Stimulated activated CD4-positive, alpha-beta T cell treated with anti-CD3 and anti-CD28 coated beads, Interleukin-4, amount 100 ng/mL, for 1 hour (primary cell): Measurements from ENCODE around the gene APOL1.
"Not testable (repeated sequence)": the region's sequence is repeated elsewhere in the genome, so short reads cannot be mapped to it uniquely, and the experiment has no call there.

Experiments
- DNase-seq: peaks from one replicate; pipeline ENCODE4 v3.0.0-alpha.2; 2020

APOL1 gene

DNA sequence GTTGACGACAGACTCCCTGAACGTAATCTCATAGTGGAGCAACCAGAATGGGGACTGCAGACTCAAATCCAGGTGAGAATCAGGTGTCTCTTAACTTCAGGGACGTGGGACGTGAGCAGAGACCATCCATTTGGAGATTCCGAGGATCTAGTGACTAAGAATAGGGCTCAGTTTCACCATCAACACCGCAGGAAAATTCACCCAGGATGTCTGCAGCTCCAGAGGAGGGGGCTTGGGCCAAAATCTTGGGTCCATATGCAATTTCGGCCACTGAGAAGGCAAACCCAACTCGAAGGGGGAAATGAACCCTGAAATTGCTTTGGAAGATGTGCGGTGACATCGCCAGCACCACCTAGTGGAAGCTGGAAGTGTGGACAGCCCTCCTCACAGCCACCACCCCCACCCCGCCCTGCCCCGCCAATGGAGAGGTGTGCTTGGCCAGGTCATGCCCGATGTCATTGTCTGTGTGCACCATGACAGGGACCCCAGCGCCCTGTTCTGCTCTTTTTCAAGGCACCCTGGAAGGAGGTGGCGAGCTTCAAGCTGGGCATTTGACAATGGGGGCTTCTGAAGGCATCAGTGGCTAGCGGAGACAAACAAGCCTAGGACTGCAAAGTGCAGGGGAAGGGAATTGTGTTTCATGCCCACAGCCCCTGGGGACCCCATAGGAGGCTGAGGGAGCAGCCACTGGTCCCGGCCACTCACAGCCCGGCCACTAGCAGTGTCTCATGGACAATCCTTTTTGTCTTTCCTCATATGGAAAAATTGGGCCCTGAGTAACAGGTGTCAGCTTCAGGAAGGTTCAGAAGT lies 24.8 kb downstream of the APOL1 start:
- peak; percentile 67 for DNase-seq

DNA sequence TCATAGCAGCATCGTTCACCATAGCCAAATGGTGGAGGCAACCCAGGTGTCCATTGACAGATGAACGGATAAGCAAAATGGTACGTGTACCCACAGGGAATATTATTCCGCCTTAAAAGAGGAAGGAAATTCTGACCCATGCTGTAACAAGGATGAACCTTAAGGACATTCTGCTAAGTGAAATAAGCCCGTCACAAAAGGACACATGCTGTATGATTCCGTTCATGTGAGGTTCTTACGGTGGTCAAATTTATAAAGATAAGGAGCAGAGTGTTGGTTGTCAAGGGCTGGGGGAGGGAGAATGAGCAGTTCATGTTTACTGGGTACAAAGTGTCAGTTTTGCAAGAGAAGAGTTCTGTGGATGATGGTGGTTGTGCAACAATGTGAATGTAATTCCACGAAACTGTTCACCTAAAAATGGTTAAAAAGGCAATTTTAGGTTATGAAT lies 26.3 kb downstream of the APOL1 start:
- no peak for DNase-seq

DNA sequence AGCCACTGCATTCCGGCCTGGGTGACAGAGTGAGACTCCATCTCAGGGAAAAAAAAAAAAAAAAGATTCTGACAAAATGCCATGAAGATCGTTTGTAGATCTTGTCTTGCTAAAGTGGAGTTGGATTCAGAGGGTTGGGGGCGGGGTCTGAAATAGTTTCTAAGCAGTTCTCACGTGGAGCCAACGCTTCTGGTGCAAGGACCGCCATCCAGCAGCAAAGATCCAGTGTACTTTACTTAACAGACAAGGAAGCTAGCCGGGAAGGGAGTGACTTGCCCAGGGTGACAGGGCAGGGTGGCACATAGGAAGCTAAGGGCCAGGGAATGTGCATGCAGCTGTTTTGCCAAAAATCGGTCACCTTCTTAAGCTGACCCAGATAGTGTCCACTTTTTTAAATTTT lies 27.4 kb downstream of the APOL1 start:
- no peak for DNase-seq

DNA sequence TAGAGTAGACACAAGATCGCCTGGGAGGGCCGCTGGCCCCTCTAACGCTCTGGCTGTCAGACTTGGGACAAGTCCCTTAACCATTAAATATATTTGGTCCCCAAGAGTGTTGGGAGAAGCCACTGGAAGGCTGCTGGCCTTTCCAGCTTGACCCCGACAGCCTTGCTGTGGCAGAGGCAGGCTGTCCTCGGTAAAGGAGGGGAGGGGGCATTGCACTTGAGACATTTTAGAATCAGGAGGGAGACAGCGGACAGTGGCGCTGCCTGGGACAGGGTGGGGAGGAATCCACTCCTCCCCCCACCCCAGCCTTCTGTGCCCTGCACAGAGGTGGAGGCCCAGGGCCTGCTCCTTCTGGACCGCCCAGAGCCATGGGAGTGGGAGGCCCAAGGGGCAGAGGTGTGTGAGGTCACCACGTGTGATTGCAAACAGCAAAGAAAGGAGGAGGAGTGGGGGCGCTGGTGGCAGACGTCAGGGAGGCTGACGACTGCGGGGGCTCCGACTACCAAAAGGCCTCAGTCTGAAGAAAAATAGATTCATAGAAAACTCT lies 28.9 kb downstream of the APOL1 start:
- no peak for DNase-seq

DNA sequence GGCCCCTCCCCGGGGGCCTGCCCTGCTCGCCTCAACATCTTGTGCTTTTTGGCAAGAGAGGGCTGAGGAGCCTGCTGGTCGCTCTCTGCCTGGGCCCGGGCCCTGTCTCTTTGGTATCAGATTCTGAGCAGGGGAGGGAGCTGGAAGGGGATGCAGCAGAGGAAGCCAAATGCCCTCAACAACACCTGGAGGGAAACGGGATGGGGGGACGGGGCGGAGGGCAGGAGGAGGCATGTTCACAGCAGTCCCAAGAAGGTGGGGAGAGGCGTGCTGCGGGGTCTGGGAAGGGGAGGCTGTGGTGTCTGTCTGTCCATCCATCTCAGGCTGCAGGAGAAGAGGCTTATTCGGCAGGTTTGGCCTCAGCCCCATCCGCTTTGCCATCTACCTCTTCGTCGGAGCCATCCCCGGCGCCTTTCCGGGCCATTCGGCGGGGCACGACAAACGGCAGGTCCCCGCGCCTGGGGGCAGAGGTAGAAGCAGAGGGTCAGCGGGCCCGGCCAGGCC lies 29.4 kb downstream of the APOL1 start:
- no peak for DNase-seq

DNA sequence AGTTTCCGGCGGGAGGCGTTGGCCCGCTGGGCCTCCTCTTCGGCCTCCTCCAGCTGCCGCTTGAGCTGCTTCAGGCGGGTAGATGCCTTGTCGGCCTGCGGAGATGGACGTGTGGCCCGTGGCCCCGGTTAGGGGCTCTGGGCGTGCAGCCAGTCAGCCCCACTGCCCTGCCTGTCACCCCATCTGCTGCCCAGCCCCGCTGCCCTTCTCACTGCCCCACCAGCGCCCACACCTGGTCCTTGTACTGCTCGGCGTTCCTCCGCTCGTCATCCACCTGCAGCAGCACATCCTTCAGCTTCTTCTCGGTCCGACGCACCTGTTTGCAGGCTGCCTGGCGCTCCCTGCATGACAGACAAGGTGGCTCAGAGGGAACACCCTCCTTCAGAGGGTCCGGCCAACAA lies 31.2 kb downstream of the APOL1 start:
- no peak for DNase-seq

DNA sequence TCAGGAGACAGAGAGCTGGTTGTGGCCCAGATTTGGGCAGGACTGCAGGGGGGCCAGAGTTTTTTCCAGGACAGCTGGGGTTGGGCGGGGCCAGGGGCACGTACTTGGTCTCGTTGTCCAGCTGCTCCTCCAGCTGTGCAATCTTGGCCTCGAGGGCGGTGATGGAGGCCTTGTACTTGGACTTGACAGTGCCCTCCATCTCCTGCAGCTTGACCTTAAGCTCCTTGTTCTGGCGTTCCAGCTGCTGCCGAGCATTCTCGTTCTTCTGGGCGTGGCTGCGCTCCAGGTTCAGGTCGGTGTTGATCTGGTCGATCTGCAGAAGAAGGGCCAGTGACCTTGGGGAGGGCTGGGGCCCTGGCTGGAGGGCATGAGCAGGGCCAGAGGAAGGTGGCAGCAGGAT lies 32.1 kb downstream of the APOL1 start:
- DNase-seq = no peak

DNA sequence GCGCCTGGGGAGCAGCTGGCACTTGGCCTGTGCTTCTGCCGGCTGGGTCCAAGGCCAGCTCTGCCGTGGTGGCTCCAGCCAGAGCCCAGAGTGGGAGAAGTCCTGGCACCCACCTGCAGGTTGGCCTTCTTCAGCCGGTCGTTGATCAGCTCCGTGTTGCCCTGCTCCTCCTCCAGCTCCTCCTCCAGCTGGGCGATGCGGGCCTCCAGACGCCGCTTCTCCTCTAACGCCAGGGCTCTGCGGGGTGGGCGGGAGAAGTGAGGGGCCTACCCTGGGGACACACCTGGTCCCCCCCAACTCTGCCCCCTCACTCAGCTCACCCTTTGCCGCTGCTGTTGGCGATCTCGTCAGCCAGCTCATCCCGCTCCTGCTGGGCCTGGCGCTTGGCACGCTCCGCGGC lies 32.6 kb downstream of the APOL1 start:
- no peak for DNase-seq

DNA sequence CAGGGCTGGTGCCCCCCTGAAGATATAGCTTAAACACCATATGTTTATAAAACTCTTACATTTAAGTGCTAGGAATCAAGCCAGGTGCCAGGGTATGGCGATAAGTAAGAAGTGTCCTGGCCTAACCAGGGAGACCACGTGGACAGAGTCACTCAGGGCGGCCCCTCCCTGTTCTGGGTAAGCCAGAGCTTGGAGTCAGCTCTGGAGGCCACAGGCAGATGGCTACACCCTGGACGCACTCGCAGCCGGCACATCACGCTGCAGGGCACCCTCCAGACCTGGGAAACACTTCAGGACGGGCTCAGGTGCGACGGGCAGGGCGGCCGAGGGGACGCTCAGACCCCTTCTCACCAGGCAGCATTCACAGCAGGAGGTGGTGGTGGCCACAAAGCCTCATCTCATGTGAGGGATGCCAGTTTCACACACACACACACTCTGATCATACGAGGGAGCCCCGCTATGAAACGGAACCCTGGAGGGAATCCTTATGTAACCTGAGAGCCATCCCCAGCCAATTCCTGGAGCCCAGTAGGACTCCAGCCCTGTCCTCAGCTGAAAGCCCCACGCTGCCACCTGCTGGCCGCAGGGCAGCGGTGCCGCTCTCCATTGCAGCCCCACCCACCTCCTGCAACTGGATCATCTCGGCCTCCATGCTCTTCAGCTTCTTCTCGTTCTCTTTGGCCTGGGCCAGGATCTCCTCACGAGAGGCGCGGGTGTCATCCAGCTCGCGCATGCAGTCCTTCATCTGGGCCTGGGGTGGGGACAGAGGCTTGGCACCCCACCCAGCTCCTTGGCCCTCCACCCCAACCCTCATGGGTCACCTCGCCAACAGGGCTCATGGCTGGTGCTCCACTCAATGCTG lies 33.4 kb downstream of the APOL1 start:
- peak; percentile 74 for DNase-seq

DNA sequence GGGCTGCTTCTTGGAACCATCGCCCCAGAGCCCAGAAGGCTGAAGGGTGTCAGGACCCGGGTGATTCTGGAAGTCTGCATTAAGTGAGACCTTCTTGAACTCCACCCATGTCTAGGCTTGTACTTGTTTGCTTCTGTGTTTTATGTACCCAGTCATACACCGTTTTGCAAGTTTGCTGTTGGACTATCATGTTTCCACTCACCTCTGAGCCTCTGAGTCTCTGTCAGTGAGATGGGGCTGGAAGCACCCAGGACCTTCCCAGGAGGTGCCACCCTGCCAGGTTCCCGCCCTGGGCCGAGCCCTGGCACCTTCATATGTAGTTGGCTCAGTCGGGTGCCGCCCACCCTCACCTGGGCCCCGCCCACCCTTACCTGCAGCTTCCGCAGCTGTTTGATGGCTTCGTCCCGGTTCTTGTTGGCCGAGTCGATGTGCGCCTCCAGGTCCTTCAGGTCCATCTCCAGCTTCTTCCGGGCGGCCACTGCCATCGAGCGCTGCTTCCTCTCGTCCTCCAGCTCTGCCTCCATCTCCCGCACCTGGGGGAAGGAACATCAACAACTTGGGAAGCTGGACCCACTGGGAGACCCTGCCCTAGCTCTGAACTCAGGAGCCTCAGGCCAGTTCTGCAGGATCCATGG lies 35.1 kb downstream of the APOL1 start:
- DNase-seq = no peak

DNA sequence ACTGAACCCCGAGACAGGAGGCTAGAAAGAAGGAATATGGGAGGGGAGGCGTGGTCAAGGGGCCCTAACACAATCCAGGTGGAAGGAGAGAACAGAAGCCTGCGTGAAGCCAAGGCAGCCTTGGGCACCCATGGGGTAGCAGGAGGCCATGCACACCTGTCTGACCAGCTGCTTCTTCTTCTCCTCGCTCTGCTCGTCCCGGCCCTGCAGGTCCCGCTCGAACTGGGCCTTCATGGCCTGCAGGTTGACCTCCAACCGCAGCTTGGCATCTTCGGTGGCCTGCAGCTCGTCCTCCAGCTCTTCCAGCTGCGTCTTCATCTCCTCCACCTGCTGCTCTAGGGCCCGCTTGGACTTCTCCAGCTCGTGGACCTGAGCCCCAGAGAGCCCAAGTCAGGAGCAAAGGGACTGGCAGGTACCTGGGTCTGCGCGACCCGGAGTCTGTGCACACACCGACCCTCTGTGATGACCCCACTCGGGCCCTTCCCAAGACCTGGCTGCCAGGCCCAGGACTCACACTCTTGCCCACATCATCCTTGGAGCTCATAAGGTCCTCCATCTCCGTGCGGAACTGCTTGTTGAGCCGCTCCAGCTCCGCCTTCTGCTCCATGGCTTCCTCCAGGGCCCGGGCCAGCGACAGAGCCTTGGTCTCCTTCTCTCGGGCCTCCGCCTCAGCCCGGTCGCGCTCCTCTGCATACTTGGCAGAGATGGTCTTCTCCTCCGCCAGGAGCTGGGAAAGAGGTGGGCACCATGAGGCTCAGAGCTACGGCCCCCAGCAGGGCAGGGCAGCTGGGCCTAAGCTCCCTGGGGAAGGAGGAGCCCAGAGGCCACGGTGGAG lies 35.9 kb downstream of the APOL1 start:
- DNase-seq = no peak

DNA sequence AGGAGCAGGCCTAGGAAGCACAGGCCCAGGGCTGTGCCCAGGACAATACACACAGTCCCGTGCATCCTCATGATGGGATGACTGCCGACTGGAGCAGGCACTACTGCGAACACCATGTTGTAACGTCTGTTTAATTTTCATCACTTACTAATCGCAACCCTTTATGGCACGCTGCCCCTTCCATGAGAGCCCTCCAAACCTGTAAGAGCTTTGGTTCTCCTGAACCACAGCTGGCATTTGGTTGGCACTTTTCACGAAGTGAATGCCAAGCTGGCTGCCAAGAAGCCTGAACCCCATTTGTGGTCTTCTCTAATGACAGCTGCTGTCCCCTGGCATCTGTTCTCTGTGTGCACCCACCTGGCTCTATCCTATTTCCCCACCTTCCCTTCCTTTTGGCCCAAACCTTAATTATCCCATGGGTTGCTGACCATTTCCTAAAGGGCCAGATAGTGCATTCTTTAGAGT lies 36.5 kb downstream of the APOL1 start:
- no peak for DNase-seq

DNA sequence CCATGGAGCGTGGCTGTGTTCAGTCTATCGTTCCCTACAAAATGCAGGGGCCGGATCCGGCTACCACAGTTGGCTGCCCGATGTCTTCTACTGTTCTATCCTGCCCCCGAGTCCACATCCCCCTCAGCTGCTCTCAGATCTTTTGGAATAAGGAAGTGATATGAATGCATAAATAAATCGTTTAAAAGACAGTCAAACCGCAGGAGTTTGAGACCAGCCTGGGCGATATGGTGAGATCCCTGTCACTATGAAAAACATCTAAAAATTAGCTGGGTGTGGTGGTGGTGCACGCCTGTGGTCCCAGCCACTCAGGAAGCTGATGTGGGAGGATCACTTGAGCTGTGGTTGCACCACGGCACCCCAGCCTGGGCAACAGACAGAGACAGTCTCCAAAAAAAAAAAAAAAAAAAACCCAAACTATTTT lies 37.0 kb downstream of the APOL1 start:
- DNase-seq = not testable (repeated sequence)

DNA sequence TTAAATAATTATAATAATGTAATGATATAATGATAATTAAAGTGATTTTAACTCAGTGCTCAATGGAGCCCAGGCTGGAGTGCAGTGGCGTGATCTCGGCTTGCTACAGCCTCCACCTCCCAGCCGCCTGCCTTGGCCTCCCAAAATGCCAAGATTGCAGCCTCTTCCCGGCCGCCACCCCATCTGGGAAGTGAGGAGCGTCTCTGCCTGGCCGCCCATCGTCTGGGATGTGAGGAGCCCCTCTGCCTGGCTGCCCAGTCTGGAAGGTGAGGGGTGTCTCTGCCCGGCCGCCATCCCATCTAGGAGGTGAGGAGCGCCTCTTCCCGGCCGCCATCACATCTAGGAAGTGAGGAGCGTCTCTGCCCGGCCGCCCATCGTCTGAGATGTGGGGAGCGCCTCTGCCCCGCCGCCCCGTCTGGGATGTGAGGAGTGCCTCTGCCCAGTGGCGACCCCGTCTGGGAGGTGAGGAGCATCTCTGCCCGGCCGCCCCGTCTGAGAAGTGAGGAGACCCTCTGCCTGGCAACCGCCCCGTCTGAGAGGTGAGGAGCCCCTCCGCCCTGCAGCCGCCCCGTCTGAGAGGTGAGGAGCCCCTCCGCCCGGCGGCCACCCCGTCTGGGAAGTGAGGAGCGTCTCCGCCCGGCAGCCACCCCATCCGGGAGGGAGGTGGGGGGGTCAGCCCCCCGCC lies 37.6 kb downstream of the APOL1 start:
- DNase-seq = not testable (repeated sequence)

DNA sequence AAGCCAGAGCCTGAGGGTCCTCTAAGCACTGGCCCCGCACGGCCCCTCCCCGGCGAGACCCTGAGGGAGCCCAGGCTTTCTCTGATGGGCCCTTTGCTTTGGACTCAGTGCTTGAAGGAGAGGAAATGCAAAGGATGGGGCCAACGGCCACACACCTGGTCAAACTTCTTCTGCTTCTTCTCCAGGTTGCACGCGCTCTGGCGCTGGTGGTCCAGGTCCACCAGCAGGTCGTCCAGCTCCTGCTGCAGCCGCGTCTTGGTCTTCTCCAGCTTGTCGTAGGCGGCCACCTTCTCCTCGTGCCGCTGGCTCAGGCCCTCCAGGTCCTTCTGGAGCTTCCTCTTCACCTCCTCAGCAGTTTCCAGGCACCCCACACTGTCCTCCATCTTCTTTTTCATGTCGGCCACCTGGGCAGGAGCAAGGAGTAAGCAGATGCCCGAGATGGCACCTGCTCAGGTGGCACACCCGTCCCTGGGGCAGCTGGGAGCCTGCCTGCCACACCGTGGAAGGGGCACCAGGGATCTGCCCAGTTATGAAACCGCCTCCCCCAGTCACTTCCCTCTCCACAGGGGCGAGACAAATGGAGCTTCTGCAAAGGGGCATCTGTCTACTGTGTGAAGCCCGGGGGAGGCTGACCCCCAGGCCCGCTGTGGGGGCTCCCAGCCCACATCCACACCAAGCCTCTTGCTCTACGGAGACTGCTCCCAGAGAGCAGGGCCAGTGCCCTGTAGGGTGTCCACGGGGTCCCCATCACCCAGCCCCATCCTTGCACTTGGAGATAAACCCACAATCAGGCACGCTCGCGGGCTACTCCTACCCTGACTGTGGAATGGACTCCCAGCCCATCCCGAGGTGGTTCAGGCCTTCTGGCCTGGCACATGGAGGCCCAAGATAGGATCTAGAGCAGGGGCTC lies 39.2 kb downstream of the APOL1 start:
- DNase-seq = no peak

DNA sequence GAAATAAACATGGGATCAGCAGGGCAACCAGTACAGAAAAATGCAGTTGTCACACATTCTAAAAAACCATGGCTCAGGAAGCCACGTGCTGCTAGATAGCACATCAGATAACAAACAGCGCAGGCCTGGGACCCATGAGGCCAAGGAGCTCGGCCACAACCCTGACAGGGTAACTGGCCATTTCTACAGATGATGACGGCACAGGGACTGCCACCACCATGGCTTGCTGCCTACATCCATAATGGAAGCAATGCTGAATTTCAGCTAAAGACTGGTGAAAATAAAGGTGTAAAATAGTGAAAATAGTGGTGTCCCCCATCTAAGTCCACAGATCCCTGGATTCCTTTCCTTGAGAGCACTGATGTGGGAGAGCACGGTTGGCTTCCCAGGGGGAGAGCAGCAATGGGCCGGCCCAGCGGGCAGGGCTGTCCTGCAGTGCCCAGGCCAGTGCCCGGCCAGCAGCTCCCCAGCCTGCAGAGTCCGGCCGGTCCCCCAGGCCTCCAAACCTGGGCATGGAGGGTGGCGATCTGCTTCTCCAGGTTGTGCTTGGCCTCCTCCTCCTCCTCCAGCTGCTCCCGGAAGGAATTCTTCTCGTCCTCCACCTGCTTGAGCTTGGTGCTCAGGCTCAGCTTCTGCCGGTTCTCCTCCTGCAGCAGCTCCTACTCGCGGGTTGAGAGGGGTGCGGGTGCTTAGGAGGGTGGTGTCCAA lies 40.0 kb downstream of the APOL1 start:
- DNase-seq = no peak

DNA sequence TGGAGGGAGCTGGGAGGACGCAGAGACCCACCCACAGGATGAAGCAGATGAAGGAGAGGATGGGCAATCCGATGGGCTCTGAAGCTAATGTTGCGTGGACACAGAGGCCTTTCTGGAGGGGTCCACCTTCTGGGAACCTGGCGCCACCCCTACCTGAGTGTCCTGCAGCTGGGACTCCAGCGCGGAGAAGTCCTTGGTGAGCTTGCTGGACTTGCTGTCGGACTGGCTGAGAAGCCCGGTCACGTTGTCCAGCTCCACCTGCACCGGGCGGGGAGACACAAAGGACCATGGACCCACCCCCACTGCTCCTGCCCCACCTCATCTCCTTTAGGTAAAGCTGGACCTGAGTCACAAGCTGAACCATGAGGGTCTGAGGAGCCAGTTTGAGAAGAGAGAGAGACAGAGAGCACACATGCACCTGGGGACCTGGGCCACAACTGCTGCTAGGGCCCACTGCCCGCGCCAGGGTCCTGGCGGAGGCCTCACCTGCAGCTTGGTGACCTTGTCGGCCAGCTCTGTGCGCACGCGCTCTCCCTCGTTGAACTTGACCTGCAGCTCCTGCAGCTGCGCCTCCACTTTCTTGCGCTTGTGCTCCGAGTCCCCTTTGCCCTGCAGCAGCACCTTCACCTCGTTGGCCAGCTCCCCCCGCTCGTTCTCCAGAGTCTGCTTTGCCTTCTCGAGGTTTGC lies 40.8 kb downstream of the APOL1 start:
- DNase-seq = no peak

DNA sequence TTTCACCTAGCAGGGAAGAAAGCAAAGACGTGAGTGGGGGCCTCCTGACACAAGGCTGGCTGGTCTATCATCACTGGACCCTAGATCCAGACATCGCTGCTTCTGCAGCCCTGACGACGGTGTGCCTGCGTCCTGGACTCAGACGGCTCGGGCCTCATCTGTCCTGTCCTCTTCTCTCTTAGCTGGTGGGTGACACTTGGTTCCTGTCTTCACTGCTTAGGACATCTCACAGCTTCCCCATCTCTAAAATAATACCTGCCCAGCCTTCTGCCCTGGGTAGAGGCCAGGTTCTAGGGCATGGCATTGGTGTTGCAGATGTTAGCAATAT lies 41.3 kb downstream of the APOL1 start:
- DNase-seq = no peak

DNA sequence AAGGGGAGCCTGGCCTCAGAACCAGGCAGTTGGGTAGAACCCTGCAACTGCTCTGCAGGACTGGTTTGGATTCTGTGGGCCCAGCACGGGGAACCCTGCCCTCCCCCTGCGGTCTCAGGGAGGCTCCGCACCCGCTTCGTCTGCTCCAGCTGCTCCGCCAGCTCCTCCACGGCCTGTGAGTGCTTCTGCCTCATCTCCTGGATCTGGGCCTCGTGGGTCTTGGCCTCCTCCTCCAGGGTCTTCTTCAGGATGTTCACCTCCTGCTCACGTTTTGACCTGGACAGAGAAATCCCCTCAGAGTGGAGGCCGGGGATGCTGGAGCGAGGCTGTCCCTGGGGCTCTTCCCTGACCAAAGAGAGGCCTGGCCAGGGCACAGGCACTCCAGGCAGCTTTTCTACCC lies 41.9 kb downstream of the APOL1 start:
- no peak for DNase-seq
